GM12878 (cell line): ENCODE measurements around the gene ADAR. TPM values are rescaled to one million over a fixed set of nuclear protein-coding genes. Genes with fewer than 3 reads are reported as not detected.

ENCODE experiments used
- ATAC-seq: fragments of 200-7000 bp; cut with Tn5 transposase; 3 replicates; pipeline ENCODE4 v1.9.1; 2020; ENCODE audit warnings: mild to moderate bottlenecking, moderate library complexity
- BruUV-seq: library from RNA; stranded (reverse); fragments of 400-500 nt; replicated peaks from 2 replicates; lab custom pipeline; 2021; lab: Mats Ljungman, UMichigan
- CTCF ChIA-PET: fragments of 300-600 bp; sonication (Branson Sonifier 250); formaldehyde crosslinking; extraction: SDS; loops from one replicate; lab custom pipeline; 2021; ENCODE audit warnings: inconsistent platforms; lab: Yijun Ruan, JAX
- POLR2A ChIA-PET: fragments of 350-600 bp; formaldehyde crosslinking; extraction: SDS; loops from one replicate; lab custom pipeline; 2021; ENCODE audit warnings: inconsistent platforms; lab: Charles Lee
- RAD21 ChIA-PET: fragments of 300-600 bp; sonication (Branson Sonifier 250); formaldehyde crosslinking; loops from one replicate; lab custom pipeline; 2023; ENCODE audit warnings: antibody characterized with exemption; ENCODE audit not compliant: unreplicated experiment; lab: Charles Lee
- SMC1A ChIA-PET: fragments of 300-600 bp; sonication (Branson Sonifier 250); formaldehyde crosslinking; loops from one replicate; lab custom pipeline; 2023; ENCODE audit not compliant: unreplicated experiment, uncharacterized antibody; lab: Charles Lee
- DNase-seq: peaks from one replicate; pipeline ENCODE4 v3.0.0-alpha.2; 2011; ENCODE audit warnings: low read depth, low spot score
- FAIRE-seq: peaks from 3 replicates; lab custom pipeline; 2011; peaks lifted over from hg19 to GRCh38; lab: Jason Lieb, UNC
- H2AFZ ChIP-seq: 2 replicates; pipeline ENCODE4 v1.6.0; 2011; ENCODE audit warnings: low read depth, low read length, control low read depth; ENCODE audit not compliant: control insufficient read depth
- H3K27ac ChIP-seq: 2 replicates; pipeline ENCODE4 v1.5.1; 2011; ENCODE audit warnings: control low read depth; ENCODE audit not compliant: control insufficient read depth, insufficient read depth
- H3K27me3 ChIP-seq, 2 experiments: replicated peaks in 1 of 2; 2 replicates each; pipeline versions ENCODE4 v1.6.0 to v1.6.1; 2011; ENCODE audit warnings: low read length in 1 of 2; ENCODE audit not compliant: control insufficient read depth in 2 of 2, insufficient read depth in 2 of 2
- H3K36me3 ChIP-seq, 2 experiments: 2 replicates each; pipeline ENCODE4 v1.5.1; 2011; ENCODE audit warnings: low read length in 1 of 2; ENCODE audit not compliant: control insufficient read depth in 2 of 2, insufficient read depth in 2 of 2
- H3K4me1 ChIP-seq: 2 replicates; pipeline ENCODE4 v1.6.1; 2011; ENCODE audit warnings: mild to moderate bottlenecking, low read length, moderate library complexity, mixed read lengths; ENCODE audit not compliant: control insufficient read depth, insufficient read depth
- H3K4me2 ChIP-seq: 2 replicates; pipeline ENCODE4 v1.6.0; 2011; ENCODE audit warnings: control low read depth; ENCODE audit not compliant: control insufficient read depth, insufficient read depth
- H3K4me3 ChIP-seq: fragments of 200-600 bp; sonication (generic); 2 replicates; pipeline ENCODE4 v1.5.1; 2016
- H3K79me2 ChIP-seq: 2 replicates; pipeline ENCODE4 v1.6.0; 2011; ENCODE audit warnings: low read length; ENCODE audit not compliant: control insufficient read depth, insufficient read depth
- H3K9ac ChIP-seq: 2 replicates; pipeline ENCODE4 v1.8.0; 2011; ENCODE audit warnings: low read length, control low read depth, mixed read lengths; ENCODE audit not compliant: control insufficient read depth, insufficient read depth
- H3K9me3 ChIP-seq: replicated peaks from 3 replicates; pipeline ENCODE4 v1.5.1; 2011; ENCODE audit warnings: mild to moderate bottlenecking, low read length; ENCODE audit not compliant: control insufficient read depth, insufficient read depth
- H4K20me1 ChIP-seq: 2 replicates; pipeline ENCODE4 v1.6.0; 2011; ENCODE audit not compliant: control insufficient read depth, insufficient read depth
- BACH1 ChIP-seq: fragments of 450-650 bp; IDR thresholded peaks from 2 replicates; pipeline ENCODE4 v1.6.1; 2017; ENCODE audit warnings: mild to moderate bottlenecking, borderline replicate concordance
- BCL3 ChIP-seq: IDR thresholded peaks from 2 replicates; pipeline ENCODE4 v1.6.1; 2011; ENCODE audit warnings: borderline replicate concordance, low read depth, mild to moderate bottlenecking, moderate library complexity, low read length; ENCODE audit not compliant: insufficient read depth, poor library complexity, severe bottlenecking
- BHLHE40 ChIP-seq, 2 experiments: fragments of 450-650 bp in 1 of 2; IDR thresholded peaks; 2 replicates each; pipeline ENCODE4 v1.6.1; 2011 to 2017; ENCODE audit warnings: low read depth in 2 of 2, borderline replicate concordance in 1 of 2, improper control_type of control experiment in 1 of 2, low read length in 1 of 2, mild to moderate bottlenecking in 1 of 2
- CBFB ChIP-seq: IDR thresholded peaks from 2 replicates; pipeline ENCODE4 v1.6.1; 2016; ENCODE audit warnings: antibody characterized with exemption, low read depth
- DPF2 ChIP-seq: fragments of 450-650 bp; IDR thresholded peaks from 2 replicates; pipeline ENCODE4 v1.6.1; 2017; ENCODE audit warnings: mild to moderate bottlenecking
- ETV6 ChIP-seq, 2 experiments: fragments of 450-650 bp in 1 of 2; IDR thresholded peaks in 1 of 2; conservative IDR thresholded peaks in 1 of 2; 2 replicates each; pipeline ENCODE4 v1.6.1; 2014; ENCODE audit warnings: antibody characterized with exemption in 1 of 2, borderline replicate concordance in 1 of 2, low read depth in 1 of 2, mild to moderate bottlenecking in 1 of 2, moderate library complexity in 1 of 2
- GABPA ChIP-seq: IDR thresholded peaks from 2 replicates; pipeline ENCODE4 v1.6.1; 2014; ENCODE audit warnings: antibody characterized with exemption, low read depth, mild to moderate bottlenecking, inconsistent platforms
- IKZF2 ChIP-seq, 2 experiments: fragments of 450-650 bp; IDR thresholded peaks; 2 replicates each; pipeline ENCODE4 v1.6.1; 2017; ENCODE audit warnings: mild to moderate bottlenecking in 2 of 2, moderate library complexity in 2 of 2
- IRF4 ChIP-seq: IDR thresholded peaks from 2 replicates; pipeline ENCODE4 v1.6.1; 2011; ENCODE audit warnings: low read depth, low read length
- MEF2B ChIP-seq: fragments of 450-650 bp; IDR thresholded peaks from 2 replicates; pipeline ENCODE4 v1.6.1; 2018; ENCODE audit warnings: mild to moderate bottlenecking, moderate library complexity; ENCODE audit not compliant: partially characterized antibody, poor library complexity, severe bottlenecking
- MTA2 ChIP-seq: fragments of 450-650 bp; IDR thresholded peaks from 2 replicates; pipeline ENCODE4 v1.6.1; 2016; ENCODE audit warnings: low read depth, mild to moderate bottlenecking, moderate library complexity
- MXI1 ChIP-seq: fragments of 150-350 bp; IDR thresholded peaks from 2 replicates; pipeline ENCODE4 v1.6.1; 2011; ENCODE audit warnings: low read depth, mild to moderate bottlenecking, inconsistent platforms, low read length, improper control_type of control experiment
- NRF1 ChIP-seq: conservative IDR thresholded peaks from 2 replicates; pipeline ENCODE4 v1.6.1; 2011; ENCODE audit warnings: mild to moderate bottlenecking, low read depth, low read length, improper control_type of control experiment
- PAX8 ChIP-seq: fragments of 450-650 bp; IDR thresholded peaks from 2 replicates; pipeline ENCODE4 v1.6.1; 2017; ENCODE audit warnings: mild to moderate bottlenecking, moderate library complexity
- POLR2A ChIP-seq: IDR thresholded peaks from 2 replicates; pipeline ENCODE4 v1.6.1; 2011; ENCODE audit warnings: low read depth, mild to moderate bottlenecking, low read length
- RAD51 ChIP-seq: fragments of 450-650 bp; IDR thresholded peaks from 2 replicates; pipeline ENCODE4 v1.6.1; 2016; ENCODE audit warnings: moderate library complexity, mild to moderate bottlenecking, inconsistent platforms
- RFX5 ChIP-seq: IDR thresholded peaks from 2 replicates; pipeline ENCODE4 v1.6.1; 2011; ENCODE audit warnings: low read depth, low read length, improper control_type of control experiment
- RUNX3 ChIP-seq: IDR thresholded peaks from 2 replicates; pipeline ENCODE4 v1.6.1; 2012; ENCODE audit warnings: low read length, inconsistent platforms
- SP1 ChIP-seq: IDR thresholded peaks from one replicate; pipeline ENCODE4 v1.6.1; 2011; ENCODE audit warnings: low read depth, low read length
- TARDBP ChIP-seq: IDR thresholded peaks from 2 replicates; pipeline ENCODE4 v1.6.1; 2016; ENCODE audit warnings: borderline replicate concordance
- ZBED1 ChIP-seq: IDR thresholded peaks from 2 replicates; pipeline ENCODE4 v1.6.1; 2016; ENCODE audit warnings: borderline replicate concordance
- ZZZ3 ChIP-seq: IDR thresholded peaks from 2 replicates; pipeline ENCODE4 v1.6.1; 2011; ENCODE audit warnings: low read depth; ENCODE audit not compliant: control insufficient read depth, insufficient read length
- WGBS: methylation state at CpG from one replicate; pipeline ENCODE4 v1.1.6; 2016; ENCODE audit warnings: low lambda C conversion rate; ENCODE audit not compliant: insufficient replicate concordance, insufficient coverage; ENCODE audit errors: missing lambda C conversion rate; 5-methylcytosine and 5-hydroxymethylcytosine counted together
- in situ Hi-C: fragments of 300-500 bp; cut with MboI; formaldehyde crosslinking; loops from 9 replicates; pipeline ENCODE4 v1.14.3; 2018; ENCODE audit warnings: mixed read lengths
- intact Hi-C: fragments of 100-400 bp; cut with micrococcal nuclease; formaldehyde crosslinking; loops from one replicate; pipeline ENCODE4 v1.14.2; 2022; ENCODE audit not compliant: unreplicated experiment
- polyA plus RNA-seq, 11 experiments: library from polyadenylated mRNA; depleted of rRNA in 4 of 11; unstranded in 6 of 11; stranded (reverse) in 5 of 11; fragments of >200 nt; fragmentation: Nextera tagmentation in 4 of 11; fragmentation: Illumina TruSeq in 1 of 11; extraction: Ambion mirVana in 4 of 11; extraction: Trizol in 1 of 11; gene quantifications; 1 replicate in 1 of 11; 2 replicates in 10 of 11; pipeline versions ENCODE4 v1.2.1 to v1.2.3, GENCODE V29; 2011 to 2016; ENCODE audit warnings: inconsistent platforms in 2 of 11, missing spikeins in 2 of 11, low read depth in 1 of 11
- total RNA-seq, 4 experiments: library from RNA; depleted of rRNA in 3 of 4; stranded (reverse); fragments of >200 nt in 3 of 4; fragmentation: Illumina TruSeq in 1 of 4; extraction: Trizol in 1 of 4; gene quantifications; 2 replicates each; pipeline versions ENCODE4 v1.2.1 to v1.2.3, GENCODE V29; 2013 to 2021

The ADAR gene
- total and polyA plus RNA-seq, 10 of the 15 experiments (the other 5 are each of a cell fraction or from before 2014, with no cell fraction given): 55.5 to 413 (median 176) TPM

GRCh38 chr1:154619181-154619948, 11.4 kb upstream of the ADAR start:
- RAD21 ChIA-PET: interaction anchor here (0.7 to 2.1 kb wide), 2 partner anchors 9 to 12 kb away, joined by 3 to 9 read pairs; no protein-coding TSS in a partner anchor
- CTCF ChIA-PET: no interaction called here
- H3K79me2 ChIP-seq: peaks cover 88% of the 10 kb centered on the region
- no peaks in the 10 kb centered on the region for H4K20me1 ChIP-seq
- FAIRE-seq (no peak), DNase-seq (no peak), ATAC-seq (no peak; the same call in 1 of the 3 replicates)
- peak overlapping the region; percentile 22; the same call in 1 of the 2 replicates for H3K27ac ChIP-seq
- H3K9ac ChIP-seq: no peak overlapping the region
- WGBS: 87% methylated on average over 5 of the region's 5 CpGs
- no TSS peak for BruUV-seq
- in situ Hi-C loops: no loop called here
- POLR2A ChIA-PET: interaction anchor here (1.0 to 3.6 kb wide), 2 partner anchors 11 to 13 kb away, joined by 9 to 11 read pairs; no protein-coding TSS in a partner anchor
- H3K36me3 ChIP-seq: peaks cover 0 to 3% of the 10 kb centered on the region in 2 experiments; a peak in 3 of 4 replicates
- no peak for TF ChIP-seq NRF1
- TF ChIP-seq IRF4: no peak
- no peak for TF ChIP-seq DPF2
- no peak for TF ChIP-seq POLR2A
- TF ChIP-seq MTA2: no peak
- no peak for TF ChIP-seq BACH1
- 0 out of 4 replicates have a peak, but pooled peaks of 1 of the 2 experiments have one; percentile 38 for TF ChIP-seq BHLHE40 (IDR thresholded peaks at IDR 0.05; ENCODE audit: borderline replicate concordance in 1 of 2, low read depth in 2 of 2, low read length in 1 of 2)
- TF ChIP-seq RAD51: peak; percentile 70
- TF ChIP-seq SP1: no peak
- no peak for TF ChIP-seq IKZF2 (IDR thresholded peaks at IDR 0.05)
- no peak for TF ChIP-seq TARDBP
- TF ChIP-seq ZBED1: no peak
- TF ChIP-seq RFX5: no peak
- no peak for TF ChIP-seq ZZZ3
- TF ChIP-seq ETV6 (conservative IDR thresholded peaks at IDR 0.05 in 1 of 2, IDR thresholded peaks at IDR 0.05 in 1 of 2; ENCODE audit: borderline replicate concordance in 1 of 2, low read depth in 1 of 2): no peak
- no peak for TF ChIP-seq BCL3
- no peak for TF ChIP-seq MXI1
- TF ChIP-seq MEF2B: peak; percentile 21
- TF ChIP-seq GABPA: no peak
- TF ChIP-seq CBFB: no peak
- peak; percentile 43 for TF ChIP-seq RUNX3
- no peak for TF ChIP-seq PAX8
- intact Hi-C loops: no loop called here
- H3K4me1 ChIP-seq: peaks cover 4% of the 10 kb centered on the region
- SMC1A ChIA-PET: interaction anchor here (5.1 kb wide), 1 partner anchor 9 kb away, joined by 28 read pairs; no protein-coding TSS in a partner anchor
- no peaks in the 10 kb centered on the region for H3K27me3 ChIP-seq
- H3K4me3 ChIP-seq: no peak overlapping the region
- H3K9me3 ChIP-seq: no peaks in the 10 kb centered on the region
- no peak overlapping the region for H2AFZ ChIP-seq
- H3K4me2 ChIP-seq: no peak overlapping the region
